Fibroblast of peridontal ligament (primary cell): ENCODE data around the gene OR2T29.
"Not testable (repeated sequence)": the region's sequence is repeated elsewhere in the genome, so short reads cannot be mapped to it uniquely, and the experiment has no call there.

Source experiments
- DNase-seq: peaks from one replicate; pipeline ENCODE4 v3.0.0-alpha.2; 2010; ENCODE audit errors: extremely low read depth

Gene OR2T29

DNA sequence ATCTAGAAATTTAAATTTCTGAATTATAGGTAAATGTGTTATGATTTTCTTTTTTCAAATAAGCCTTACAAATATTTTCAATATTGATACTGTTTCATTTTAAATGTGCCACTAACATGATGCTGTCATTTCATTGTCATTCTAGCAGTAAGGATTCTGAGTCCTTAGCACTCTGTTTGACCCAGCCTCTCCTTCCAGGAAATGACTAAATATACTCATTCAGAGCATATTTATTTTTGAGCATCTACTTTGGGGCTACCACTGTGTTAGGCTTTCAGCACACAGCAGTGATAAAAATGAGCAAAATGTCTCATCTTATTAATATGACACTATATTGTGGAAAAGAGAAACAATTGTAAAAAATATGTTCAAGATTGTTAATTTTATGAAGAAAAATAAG, 52.4 kb downstream of the OR2T29 start:
- not testable (repeated sequence) for DNase-seq

DNA sequence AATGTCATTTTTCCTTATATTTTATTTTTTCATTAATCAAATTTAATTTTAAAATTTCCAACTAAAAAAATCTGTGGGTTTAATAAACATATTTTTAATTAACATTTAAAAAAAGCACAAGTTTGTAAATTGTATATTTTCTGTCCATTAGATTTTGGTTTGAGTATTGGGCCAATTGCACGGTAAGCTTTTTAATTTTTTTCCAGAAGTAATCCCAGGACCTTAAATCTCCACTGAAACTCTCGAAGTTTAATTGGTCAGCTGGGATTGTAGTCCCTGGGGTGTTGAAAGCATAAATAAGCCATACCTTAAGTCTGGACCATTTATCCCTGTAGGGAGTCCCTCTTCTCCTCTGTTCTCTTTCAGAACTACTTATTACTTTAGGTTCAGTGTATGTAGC, 54.8 kb downstream of the OR2T29 start, which contains the start of gene OR2G6:
Gene OR2G6 (plus strand): TSS at position 301 of the 400 bp plus-strand sequence. CDS start 13,574 bp downstream, outside the sequence.
- not testable (repeated sequence) for DNase-seq
